Measurements from ENCODE around the gene NYAP2.

Gene NYAP2

GRCh38 chr2:225487878-225488416 is 88.4 kb downstream of the NYAP2 start:
- no peak for DNase-seq

GRCh38 chr2:225488743-225489142 is 89.2 kb downstream of the NYAP2 start:
- no peak for DNase-seq

GRCh38 chr2:225493420-225494099 is 94.0 kb downstream of the NYAP2 start:
- DNase-seq: no peak

- no peak for DNase-seq
Observed at GRCh38 chr2:225494100-225494459, 94.6 kb downstream of the NYAP2 start.

- DNase-seq: no peak
Observed at GRCh38 chr2:225495706-225496105, 96.2 kb downstream of the NYAP2 start.

GRCh38 chr2:225496568-225496967 is 97.1 kb downstream of the NYAP2 start:
- no peak for DNase-seq

- no peak for DNase-seq
Observed at GRCh38 chr2:225497166-225497565, 97.7 kb downstream of the NYAP2 start.

GRCh38 chr2:225501022-225501421 is 101.5 kb downstream of the NYAP2 start:
- DNase-seq: no peak

GRCh38 chr2:225502971-225503370 is 103.5 kb downstream of the NYAP2 start:
- DNase-seq: no peak

GRCh38 chr2:225510796-225511195 is 111.3 kb downstream of the NYAP2 start:
- no peak for DNase-seq

- no peak for DNase-seq
Observed at GRCh38 chr2:225512469-225512868, 113.0 kb downstream of the NYAP2 start.

GRCh38 chr2:225512876-225513540 is 113.5 kb downstream of the NYAP2 start:
- DNase-seq: no peak

GRCh38 chr2:225515033-225515432 is 115.5 kb downstream of the NYAP2 start:
- DNase-seq: no peak

GRCh38 chr2:225526760-225527390 is 127.4 kb downstream of the NYAP2 start:
- DNase-seq: no peak

- DNase-seq: no peak
Observed at GRCh38 chr2:225531559-225531958, 132.0 kb downstream of the NYAP2 start.

GRCh38 chr2:225532096-225532495 is 132.6 kb downstream of the NYAP2 start:
- no peak for DNase-seq

- no peak for DNase-seq
Observed at GRCh38 chr2:225534037-225534436, 134.5 kb downstream of the NYAP2 start.

GRCh38 chr2:225534697-225535096 is 135.2 kb downstream of the NYAP2 start:
- no peak for DNase-seq

GRCh38 chr2:225536036-225536435 is 136.5 kb downstream of the NYAP2 start:
- DNase-seq: no peak

- DNase-seq: no peak
Observed at GRCh38 chr2:225543626-225544025, 144.1 kb downstream of the NYAP2 start.

GRCh38 chr2:225556461-225556860 is 157.0 kb downstream of the NYAP2 start:
- DNase-seq: no peak

GRCh38 chr2:225558399-225559071 is 159.0 kb downstream of the NYAP2 start:
- DNase-seq: no peak

- no peak for DNase-seq
Observed at GRCh38 chr2:225559072-225559415, 159.5 kb downstream of the NYAP2 start.

GRCh38 chr2:225566798-225567197 is 167.3 kb downstream of the NYAP2 start:
- no peak for DNase-seq
